GM23248 (cell line): Measurements from ENCODE around the gene PARK7. TPM values are rescaled to one million over a fixed set of nuclear protein-coding genes. Genes with fewer than 3 reads are reported as not detected.

ENCODE experiments used
- DNase-seq: peaks from one replicate; pipeline ENCODE4 v3.0.0-alpha.2; 2015
- H2AFZ ChIP-seq: fragments of 200-600 bp; sonication (generic); 2 replicates; pipeline ENCODE4 v1.6.1; 2016; ENCODE audit warnings: antibody characterized with exemption
- H3F3A ChIP-seq: fragments of 200-600 bp; sonication (generic); 2 replicates; pipeline ENCODE4 v1.6.1; 2016; ENCODE audit warnings: mild to moderate bottlenecking, antibody characterized with exemption, mixed run types; ENCODE audit not compliant: insufficient read depth
- H3K27ac ChIP-seq: fragments of 200-600 bp; sonication (generic); 2 replicates; pipeline ENCODE4 v1.5.1; 2016; ENCODE audit warnings: mild to moderate bottlenecking
- H3K27me3 ChIP-seq: fragments of 200-600 bp; sonication (generic); replicated peaks from 2 replicates; pipeline ENCODE4 v1.6.1; 2016; ENCODE audit warnings: mild to moderate bottlenecking; ENCODE audit not compliant: insufficient read depth
- H3K36me3 ChIP-seq: fragments of 200-600 bp; sonication (generic); 2 replicates; pipeline ENCODE4 v1.6.1; 2016; ENCODE audit warnings: low read depth, mild to moderate bottlenecking
- H3K4me1 ChIP-seq: fragments of 200-600 bp; sonication (generic); 2 replicates; pipeline ENCODE4 v1.6.1; 2016; ENCODE audit warnings: mild to moderate bottlenecking; ENCODE audit not compliant: insufficient read depth
- H3K4me2 ChIP-seq: fragments of 200-600 bp; sonication (generic); one replicate; pipeline ENCODE4 v1.6.1; 2016; ENCODE audit warnings: mild to moderate bottlenecking; ENCODE audit not compliant: unreplicated experiment
- H3K4me3 ChIP-seq: fragments of 200-600 bp; sonication (generic); 2 replicates; pipeline ENCODE4 v1.5.1; 2016; ENCODE audit warnings: mild to moderate bottlenecking
- H3K79me2 ChIP-seq: fragments of 200-600 bp; sonication (generic); 2 replicates; pipeline ENCODE4 v1.6.1; 2016; ENCODE audit warnings: mild to moderate bottlenecking; ENCODE audit not compliant: insufficient read depth
- H3K9ac ChIP-seq: fragments of 200-600 bp; sonication (generic); 2 replicates; pipeline ENCODE4 v1.6.1; 2016; ENCODE audit warnings: mild to moderate bottlenecking
- H3K9me2 ChIP-seq: fragments of 200-600 bp; sonication (generic); 2 replicates; pipeline ENCODE4 v1.6.1; 2016; ENCODE audit warnings: mixed run types, mild to moderate bottlenecking, moderate library complexity; ENCODE audit not compliant: insufficient read depth
- H3K9me3 ChIP-seq: fragments of 200-600 bp; sonication (generic); one replicate; pipeline ENCODE4 v1.6.1; 2017; ENCODE audit warnings: low read depth
- H4K20me1 ChIP-seq: fragments of 200-600 bp; sonication (generic); 2 replicates; pipeline ENCODE4 v1.6.0; 2016; ENCODE audit not compliant: insufficient read depth
- EZH2 ChIP-seq: fragments of 200-600 bp; sonication (generic); IDR thresholded peaks from 2 replicates; pipeline ENCODE4 v1.6.1; 2018; ENCODE audit warnings: antibody characterized with exemption, mild to moderate bottlenecking; ENCODE audit not compliant: insufficient read depth, poor library complexity, severe bottlenecking
- EZH2phosphoT487 ChIP-seq: fragments of 200-600 bp; sonication (generic); IDR thresholded peaks from 2 replicates; pipeline ENCODE4 v1.6.1; 2018; ENCODE audit warnings: antibody characterized with exemption, moderate library complexity, mild to moderate bottlenecking, low read depth; ENCODE audit not compliant: insufficient read depth
- WGBS, 2 experiments: methylation state at CpG; one replicate each; pipeline ENCODE4 v1.1.6; 2015 to 2017; ENCODE audit warnings: low lambda C conversion rate in 2 of 2, low coverage in 1 of 2; ENCODE audit errors: missing lambda C conversion rate in 2 of 2; 5-methylcytosine and 5-hydroxymethylcytosine counted together
- in situ Hi-C: fragments of 300-500 bp; cut with MboI; formaldehyde crosslinking; loops from 2 replicates; pipeline ENCODE4 v1.15.0; 2020
- polyA plus RNA-seq: library from polyadenylated mRNA; unstranded; fragments of >200 nt; fragmentation: Nextera tagmentation; extraction: Ambion mirVana; gene quantifications from 2 replicates; pipeline ENCODE4 v1.2.1, GENCODE V29; 2016
- total RNA-seq: library from RNA; depleted of rRNA; stranded (reverse); fragments of >200 nt; shearing (Covaris generic); gene quantifications from 2 replicates; pipeline ENCODE4 v1.2.3, GENCODE V29; 2014

The PARK7 gene
- total and polyA plus RNA-seq, 2 experiments from 2014 or later = 191 to 514 TPM

GRCh38 chr1:8010080-8010664 lies 48.7 kb downstream of the PARK7 start:
- Histone ChIP-seq H3K4me1 (peaks cover 24% of the 10 kb centered on the region), H3F3A (peaks cover 93% of the 10 kb centered on the region), H3K9me3 (no peaks in the 10 kb centered on the region), H3K36me3 (peaks cover 33% of the 10 kb centered on the region), H3K27ac (no peak overlapping the region), H2AFZ (no peak overlapping the region), H3K4me2 (no peak overlapping the region), H3K79me2 (peaks cover 28% of the 10 kb centered on the region), H4K20me1 (no peaks in the 10 kb centered on the region), H3K4me3 (no peak overlapping the region), H3K9me2 (no peaks in the 10 kb centered on the region), H3K27me3 (no peaks in the 10 kb centered on the region), H3K9ac (no peak overlapping the region)
- DNase-seq = no peak
- in situ Hi-C loops = no loop called here
- TF ChIP-seq EZH2 (no peak), EZH2phosphoT487 (no peak)
- WGBS, 2 experiments = 89 to 92% methylated on average over 8 of the region's 8 CpGs

- Histone ChIP-seq H3K9ac (no peak overlapping the region), H3K9me3 (no peaks in the 10 kb centered on the region), H3K4me3 (no peak overlapping the region), H2AFZ (no peak overlapping the region), H3K4me2 (no peak overlapping the region), H3K79me2 (peaks cover 35% of the 10 kb centered on the region), H3K36me3 (peaks cover 33% of the 10 kb centered on the region), H3K27ac (no peak overlapping the region), H3K4me1 (peaks cover 24% of the 10 kb centered on the region), H3K27me3 (no peaks in the 10 kb centered on the region), H3F3A (peaks cover 94% of the 10 kb centered on the region), H4K20me1 (no peaks in the 10 kb centered on the region), H3K9me2 (no peaks in the 10 kb centered on the region)
- DNase-seq = no peak
- WGBS, 2 experiments = 81 to 85% methylated on average over 4 of the region's 4 CpGs
- in situ Hi-C loops = no loop called here
- TF ChIP-seq EZH2 (no peak), EZH2phosphoT487 (no peak)
These were observed 49.5 kb downstream of the PARK7 start for GRCh38 chr1:8011016-8011415.

GRCh38 chr1:8011923-8012858 lies 50.7 kb downstream of the PARK7 start:
- H3K79me2 ChIP-seq = peaks cover 47% of the 10 kb centered on the region
- no peak overlapping the region for H3K4me2 ChIP-seq
- in situ Hi-C loops = no loop called here
- no peak overlapping the region for H2AFZ ChIP-seq
- 94 to 97% methylated on average over 7 of the region's 7 CpGs for WGBS, 2 experiments
- TF ChIP-seq EZH2 = no peak
- TF ChIP-seq EZH2phosphoT487 = no peak
- no peaks in the 10 kb centered on the region for H3K9me3 ChIP-seq
- no peak overlapping the region for H3K9ac ChIP-seq
- H3K27me3 ChIP-seq = no peaks in the 10 kb centered on the region
- no peak overlapping the region for H3K4me3 ChIP-seq
- no peak for DNase-seq
- H3K4me1 ChIP-seq = peaks cover 29% of the 10 kb centered on the region
- no peak overlapping the region for H3K27ac ChIP-seq
- no peaks in the 10 kb centered on the region for H3K9me2 ChIP-seq
- H3K36me3 ChIP-seq = peaks cover 33% of the 10 kb centered on the region
- H3F3A ChIP-seq = peaks cover 94% of the 10 kb centered on the region
- H4K20me1 ChIP-seq = no peaks in the 10 kb centered on the region

- Histone ChIP-seq H3K9me2 (no peaks in the 10 kb centered on the region), H3K4me3 (no peak overlapping the region), H3K9ac (no peak overlapping the region), H3K4me2 (no peak overlapping the region), H3K4me1 (peaks cover 37% of the 10 kb centered on the region), H3K79me2 (peaks cover 53% of the 10 kb centered on the region), H3K27me3 (no peaks in the 10 kb centered on the region), H3K27ac (no peak overlapping the region), H4K20me1 (no peaks in the 10 kb centered on the region), H3K9me3 (no peaks in the 10 kb centered on the region), H2AFZ (no peak overlapping the region), H3K36me3 (peaks cover 32% of the 10 kb centered on the region), H3F3A (peaks cover 95% of the 10 kb centered on the region)
- no peak for DNase-seq
- in situ Hi-C loops = no loop called here
- TF ChIP-seq EZH2 = no peak
- TF ChIP-seq EZH2phosphoT487 = no peak
- WGBS, 2 experiments = 88 to 94% methylated on average over 4 of the region's 4 CpGs
These were observed 51.4 kb downstream of the PARK7 start for GRCh38 chr1:8012955-8013354.
